ENCODE measurements around the gene KRTAP1-4.
"Not testable (repeated sequence)": the region's sequence is repeated elsewhere in the genome, so short reads cannot be mapped to it uniquely, and the experiment has no call there.

The KRTAP1-4 gene

GRCh38 chr17:41046735-41047465, 16.9 kb upstream of the KRTAP1-4 start, which contains the start of gene KRTAP2-1:
Gene KRTAP2-1, minus strand, starts transcription at chr17:41047316. Its CDS starts 49 bp downstream, at chr17:41047267.
- DNase-seq = not testable (repeated sequence)

- DNase-seq = no peak
Measured at GRCh38 chr17:41042953-41043352, 13.0 kb upstream of the KRTAP1-4 start.

- not testable (repeated sequence) for DNase-seq
Measured at GRCh38 chr17:41040783-41041571, 11.0 kb upstream of the KRTAP1-4 start, which contains the start of gene KRTAP1-1. Gene KRTAP1-1, minus strand, starts transcription at chr17:41041450. Its CDS starts 53 bp downstream, at chr17:41041397.

- no peak for DNase-seq
Measured at GRCh38 chr17:41037853-41038350, 7.9 kb upstream of the KRTAP1-4 start.

- not testable (repeated sequence) for DNase-seq
Measured at GRCh38 chr17:41034346-41034935, 4.4 kb upstream of the KRTAP1-4 start, which contains the start of gene KRTAP1-3. Gene KRTAP1-3, minus strand, starts transcription at chr17:41034874. Its CDS starts 53 bp downstream, at chr17:41034821.

- DNase-seq = no peak
Measured at GRCh38 chr17:41026715-41027471, 3.1 kb downstream of the KRTAP1-4 start, which contains the start of gene KRTAP1-5. Gene KRTAP1-5, minus strand, starts transcription at chr17:41027208. Its CDS starts 53 bp downstream, at chr17:41027155.

GRCh38 chr17:41024697-41025096, 5.3 kb downstream of the KRTAP1-4 start:
- DNase-seq = no peak

- DNase-seq = no peak
Measured at GRCh38 chr17:41020336-41020735, 9.7 kb downstream of the KRTAP1-4 start.

GRCh38 chr17:41019415-41019814, 10.6 kb downstream of the KRTAP1-4 start:
- no peak for DNase-seq

GRCh38 chr17:41018541-41018940, 11.5 kb downstream of the KRTAP1-4 start:
- DNase-seq = no peak

- no peak for DNase-seq
Measured at GRCh38 chr17:41016578-41017215, 13.3 kb downstream of the KRTAP1-4 start.

- DNase-seq = no peak
Measured at GRCh38 chr17:41015454-41015853, 14.5 kb downstream of the KRTAP1-4 start.

GRCh38 chr17:41013606-41014005, 16.4 kb downstream of the KRTAP1-4 start:
- DNase-seq = no peak

- no peak for DNase-seq
Measured at GRCh38 chr17:41013181-41013580, 16.8 kb downstream of the KRTAP1-4 start.

GRCh38 chr17:41012326-41013120, 17.5 kb downstream of the KRTAP1-4 start:
- DNase-seq = no peak

- no peak for DNase-seq
Measured at GRCh38 chr17:41010441-41010840, 19.6 kb downstream of the KRTAP1-4 start.

- no peak for DNase-seq
Measured at GRCh38 chr17:41009936-41010335, 20.1 kb downstream of the KRTAP1-4 start.

- no peak for DNase-seq
Measured at GRCh38 chr17:41009301-41009760, 20.7 kb downstream of the KRTAP1-4 start.

- DNase-seq = no peak
Measured at GRCh38 chr17:41008811-41009210, 21.2 kb downstream of the KRTAP1-4 start, which contains the start of gene KRTAP3-1. Gene KRTAP3-1, minus strand, starts transcription at chr17:41009128. Its CDS starts 54 bp downstream, at chr17:41009074.

GRCh38 chr17:41004397-41004796, 25.6 kb downstream of the KRTAP1-4 start:
- DNase-seq = no peak

- no peak for DNase-seq
Measured at GRCh38 chr17:41003926-41004325, 26.1 kb downstream of the KRTAP1-4 start.

All from CD4-positive, alpha-beta T cell treated with Interleukin-15 for 1 hour (primary cell).